GM18520 (cell line): Measurements from ENCODE around the gene RCBTB2.
A peak's percentile ranks its signal among the peaks of the same experiment; 100 is the strongest.
"Not testable (repeated sequence)": the region's sequence is repeated elsewhere in the genome, so short reads cannot be mapped to it uniquely, and the experiment has no call there.

Experiments
- ATAC-seq: cut with Tn5 transposase; IDR thresholded peaks from one replicate; pipeline ENCODE4 v1.9.1; 2021; ENCODE audit not compliant: unreplicated experiment

The RCBTB2 gene

GRCh38 chr13:48532506-48533499 lies at the start of gene RCBTB2:
Gene RCBTB2, minus strand, starts transcription at chr13:48533080. Its CDS starts 11,141 bp downstream, at chr13:48521939.
- peak; percentile 72 for ATAC-seq

- ATAC-seq = no peak
Measured at GRCh38 chr13:48582084-48582483, 49.2 kb upstream of the RCBTB2 start.

- no peak for ATAC-seq
Measured at GRCh38 chr13:48580896-48581295, 48.0 kb upstream of the RCBTB2 start.

- no peak for ATAC-seq
Measured at GRCh38 chr13:48580185-48580803, 47.4 kb upstream of the RCBTB2 start.

DNA sequence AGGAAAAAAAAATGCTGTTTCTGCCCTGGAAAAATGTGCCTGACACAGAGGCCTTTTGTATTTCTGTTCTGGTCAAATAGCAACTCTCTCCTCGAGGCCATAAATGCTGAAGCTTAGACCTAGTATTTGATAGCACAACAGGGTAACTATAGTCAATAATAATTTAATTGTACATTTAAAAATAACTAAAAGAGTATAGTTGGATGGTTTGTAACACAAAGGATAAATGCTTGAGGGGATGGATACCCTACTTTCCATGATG lies 47.0 kb upstream of the RCBTB2 start:
- not testable (repeated sequence) for ATAC-seq

- ATAC-seq = peak; percentile 63
Measured at GRCh38 chr13:48579165-48579918, 46.5 kb upstream of the RCBTB2 start.

DNA sequence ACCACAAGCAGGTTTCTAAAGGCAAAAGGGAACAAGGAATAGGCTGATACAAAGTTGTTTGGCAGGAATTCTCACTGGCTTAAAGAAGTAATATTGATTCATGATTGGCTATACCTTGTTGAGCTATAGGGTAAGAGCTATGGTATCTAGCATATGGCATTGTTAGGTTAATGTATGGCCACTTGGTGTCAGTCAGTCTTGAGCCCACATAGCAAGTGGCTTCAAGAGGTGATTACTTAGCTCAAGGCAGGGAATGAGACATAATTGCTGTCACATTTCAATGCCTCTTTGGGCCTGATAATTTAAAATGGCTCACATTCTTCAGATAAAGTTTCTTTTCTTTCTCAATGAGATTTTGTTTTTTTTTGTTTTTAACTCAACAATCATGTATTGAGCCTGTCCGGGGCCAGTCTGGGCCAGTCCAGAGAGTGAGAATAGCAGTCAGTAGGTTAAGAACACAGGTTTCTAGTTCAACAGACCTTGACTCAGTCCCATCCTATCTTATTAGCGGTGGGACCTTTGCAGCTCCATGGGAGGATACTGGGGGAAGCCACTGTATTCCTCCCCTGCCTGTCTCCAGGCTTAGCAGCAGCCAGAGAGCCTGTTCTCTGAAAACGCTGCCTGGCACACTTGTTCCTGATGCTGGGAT lies 45.8 kb upstream of the RCBTB2 start:
- peak; percentile 36 for ATAC-seq

DNA sequence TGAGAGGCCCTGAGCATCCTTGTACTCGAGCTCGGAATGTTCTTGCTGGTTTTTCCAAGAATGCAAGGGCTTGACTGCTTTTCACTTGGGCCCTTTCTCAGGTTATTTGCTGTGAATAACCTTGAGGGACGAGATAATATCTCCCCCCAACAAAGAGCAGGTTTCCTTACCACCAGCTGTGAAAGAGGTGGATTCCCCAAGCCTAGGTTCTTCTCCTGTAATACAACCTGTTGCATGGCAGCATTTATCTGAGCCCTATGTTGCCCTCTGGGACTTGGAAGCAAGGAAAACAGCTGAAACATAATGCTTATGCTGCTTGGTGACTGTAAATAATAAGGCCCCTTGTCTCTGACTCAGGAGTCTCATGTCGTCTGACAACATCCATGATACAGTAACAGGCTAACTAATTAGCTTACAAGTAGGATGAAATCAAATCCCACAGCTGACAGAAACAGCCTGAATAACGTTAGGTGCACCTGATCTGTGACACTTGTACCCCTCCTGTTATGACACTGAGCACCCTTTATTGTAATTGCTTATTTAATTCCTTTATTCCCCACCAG lies 43.6 kb upstream of the RCBTB2 start:
- ATAC-seq = no peak

- ATAC-seq = no peak
Measured at GRCh38 chr13:48575031-48575430, 42.2 kb upstream of the RCBTB2 start.

- no peak for ATAC-seq
Measured at GRCh38 chr13:48574041-48574796, 41.3 kb upstream of the RCBTB2 start.

DNA sequence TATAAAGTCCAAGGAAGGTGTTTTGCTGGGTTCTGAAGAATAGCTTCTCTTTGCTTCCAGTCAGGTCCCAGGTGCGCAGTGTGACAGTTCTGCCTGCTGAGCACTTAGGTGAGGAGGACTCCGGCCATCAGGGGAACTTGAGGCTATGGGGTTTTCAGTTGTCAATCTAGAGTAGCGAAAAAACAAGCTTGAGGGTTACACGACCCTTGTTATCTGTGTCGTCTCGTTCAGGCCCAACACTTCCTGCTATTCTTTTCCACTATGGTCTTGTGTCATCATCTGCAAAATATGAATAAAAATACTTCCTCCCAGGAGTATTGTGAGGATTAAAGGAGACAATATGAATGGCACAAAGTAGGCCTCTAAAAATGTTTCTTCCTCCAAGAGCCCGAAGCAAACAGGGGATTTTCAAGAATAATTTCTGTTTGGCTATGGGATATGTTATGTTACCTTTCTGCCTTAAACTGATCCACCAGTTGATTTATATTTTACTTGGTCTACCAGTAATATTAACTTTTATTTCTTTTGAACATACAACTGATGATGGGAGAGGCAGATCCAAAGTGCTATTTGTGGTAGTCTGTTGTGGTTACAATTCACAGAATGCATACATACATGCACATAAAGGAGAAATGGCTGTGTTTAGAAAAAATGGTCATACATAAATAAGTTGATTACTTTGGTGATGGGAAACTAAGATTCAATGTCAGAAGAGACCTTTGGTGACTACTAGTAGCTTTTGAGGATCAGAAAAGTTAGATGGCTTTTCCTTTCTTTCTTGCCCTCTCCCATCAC lies 40.5 kb upstream of the RCBTB2 start:
- no peak for ATAC-seq

DNA sequence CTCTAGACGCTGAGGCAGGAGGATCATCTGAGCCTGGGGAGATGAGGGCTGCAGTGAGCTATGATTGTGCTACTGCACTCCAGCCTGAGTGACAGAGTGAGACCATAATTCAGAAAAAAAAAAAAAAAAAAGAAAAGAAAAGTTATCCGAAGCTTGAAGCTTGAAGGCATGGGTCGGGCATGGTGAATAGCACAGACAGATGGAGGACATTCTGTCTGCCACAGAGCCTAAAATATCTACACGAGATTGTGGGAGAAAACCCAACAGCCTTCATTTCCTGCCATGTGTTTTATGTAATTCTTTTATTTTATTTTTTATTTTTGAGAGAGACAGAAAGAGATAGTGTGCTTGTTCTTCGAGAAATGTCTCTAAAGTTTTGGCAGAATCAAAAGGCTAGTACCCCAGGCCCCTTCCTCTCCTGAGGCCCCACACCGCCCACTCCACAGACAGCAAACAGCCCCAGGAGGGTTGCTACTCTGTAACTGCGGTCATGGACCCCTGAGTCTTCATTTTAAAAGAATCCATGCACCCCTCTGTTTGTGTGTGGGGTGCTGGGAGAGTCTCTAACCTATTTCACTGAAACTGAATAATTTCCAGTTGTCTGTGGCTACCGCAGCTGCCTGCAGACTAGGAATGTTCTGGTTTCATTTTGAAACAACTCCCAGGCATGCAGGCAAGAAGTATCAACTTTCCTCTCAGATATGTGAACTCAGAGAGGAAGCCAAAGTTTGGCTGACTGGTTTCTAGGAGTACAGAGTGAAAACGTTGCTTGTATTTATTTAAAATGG lies 38.4 kb upstream of the RCBTB2 start:
- ATAC-seq = no peak

GRCh38 chr13:48570216-48570828 lies 37.4 kb upstream of the RCBTB2 start:
- ATAC-seq = peak; percentile 44

- ATAC-seq = no peak
Measured at GRCh38 chr13:48569104-48569666, 36.3 kb upstream of the RCBTB2 start.

GRCh38 chr13:48568370-48569103 lies 35.7 kb upstream of the RCBTB2 start:
- ATAC-seq = no peak

GRCh38 chr13:48567515-48568369 lies 34.9 kb upstream of the RCBTB2 start:
- no peak for ATAC-seq
